ENCODE data around the gene HSPB2. TPM values are rescaled to one million over a fixed set of nuclear protein-coding genes. Genes with fewer than 3 reads are reported as not detected.

Gene HSPB2
- total RNA-seq, 1 experiment from 2014 or later: 0.33 TPM

DNA sequence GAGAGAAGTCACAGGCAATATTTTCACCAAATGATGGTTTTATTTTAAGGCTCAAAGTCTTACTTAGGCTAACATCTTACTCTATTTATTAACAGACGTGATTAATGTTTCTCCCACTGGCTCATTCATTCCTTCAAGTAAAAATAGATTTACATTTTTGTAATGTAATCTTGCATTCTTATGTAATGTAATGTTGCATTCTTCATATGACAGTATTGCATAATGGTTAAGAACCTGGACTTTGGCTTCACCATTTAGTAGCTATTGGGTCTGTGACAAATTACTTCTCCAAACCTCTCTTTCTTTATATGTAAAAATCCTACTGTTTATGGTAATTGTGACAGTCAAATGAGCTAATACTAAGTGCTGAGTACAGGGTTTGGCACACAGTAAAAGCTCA, 21.3 kb downstream of the HSPB2 start:
- H3K27me3 Mint-ChIP-seq (ENCODE audit: low read depth): no peaks in the 10 kb centered on the region; the same call in 1 of the 2 replicates
- TF ChIP-seq GABPB1 (CRISPR knock-in tag; IDR thresholded peaks at IDR 0.05): 0 out of 2 replicates have a peak, but pooled peaks have one; percentile 14
- TF ChIP-seq, protein P1, sequence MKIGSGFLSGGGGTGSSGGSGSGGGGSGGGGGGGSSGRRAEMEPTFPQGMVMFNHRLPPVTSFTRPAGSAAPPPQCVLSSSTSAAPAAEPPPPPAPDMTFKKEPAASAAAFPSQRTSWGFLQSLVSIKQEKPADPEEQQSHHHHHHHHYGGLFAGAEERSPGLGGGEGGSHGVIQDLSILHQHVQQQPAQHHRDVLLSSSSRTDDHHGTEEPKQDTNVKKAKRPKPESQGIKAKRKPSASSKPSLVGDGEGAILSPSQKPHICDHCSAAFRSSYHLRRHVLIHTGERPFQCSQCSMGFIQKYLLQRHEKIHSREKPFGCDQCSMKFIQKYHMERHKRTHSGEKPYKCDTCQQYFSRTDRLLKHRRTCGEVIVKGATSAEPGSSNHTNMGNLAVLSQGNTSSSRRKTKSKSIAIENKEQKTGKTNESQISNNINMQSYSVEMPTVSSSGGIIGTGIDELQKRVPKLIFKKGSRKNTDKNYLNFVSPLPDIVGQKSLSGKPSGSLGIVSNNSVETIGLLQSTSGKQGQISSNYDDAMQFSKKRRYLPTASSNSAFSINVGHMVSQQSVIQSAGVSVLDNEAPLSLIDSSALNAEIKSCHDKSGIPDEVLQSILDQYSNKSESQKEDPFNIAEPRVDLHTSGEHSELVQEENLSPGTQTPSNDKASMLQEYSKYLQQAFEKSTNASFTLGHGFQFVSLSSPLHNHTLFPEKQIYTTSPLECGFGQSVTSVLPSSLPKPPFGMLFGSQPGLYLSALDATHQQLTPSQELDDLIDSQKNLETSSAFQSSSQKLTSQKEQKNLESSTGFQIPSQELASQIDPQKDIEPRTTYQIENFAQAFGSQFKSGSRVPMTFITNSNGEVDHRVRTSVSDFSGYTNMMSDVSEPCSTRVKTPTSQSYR (CRISPR knock-in tag; IDR thresholded peaks at IDR 0.05): no peak
- peaks cover 32% of the 10 kb centered on the region for H3K4me1 Mint-ChIP-seq
- no peak overlapping the region for H3K4me3 Mint-ChIP-seq
- ChIA-PET CTCF (interaction anchor here (0.8 to 7.9 kb wide), 5 partner anchors 13 to 48 kb away, joined by 3 to 121 read pairs (median 5); no protein-coding TSS in a partner anchor), POLR2A (interaction anchor here (0.7 to 0.9 kb wide), 2 partner anchors 44 to 762 kb away, joined by 3 to 6 read pairs; no protein-coding TSS in a partner anchor)
- H3K27ac Mint-ChIP-seq: no peak overlapping the region
- DNase-seq (ENCODE audit: low spot score): no peak
- H3K36me3 Mint-ChIP-seq: no peaks in the 10 kb centered on the region
- ATAC-seq: no peak
- H3K9me3 Mint-ChIP-seq: no peaks in the 10 kb centered on the region

- ChIA-PET CTCF (interaction anchor here (0.8 to 7.9 kb wide), 5 partner anchors 8 to 48 kb away, joined by 3 to 121 read pairs (median 6); no protein-coding TSS in a partner anchor), POLR2A (interaction anchor here (0.7 to 0.9 kb wide), 2 partner anchors 43 to 762 kb away, joined by 3 to 6 read pairs; no protein-coding TSS in a partner anchor)
- Mint-ChIP-seq H3K27me3 (ENCODE audit: low read depth) (no peaks in the 10 kb centered on the region; the same call in 1 of the 2 replicates), H3K4me3 (no peak overlapping the region), H3K27ac (no peak overlapping the region), H3K9me3 (no peaks in the 10 kb centered on the region), H3K36me3 (no peaks in the 10 kb centered on the region), H3K4me1 (peaks cover 36% of the 10 kb centered on the region)
- TF ChIP-seq, protein P2, sequence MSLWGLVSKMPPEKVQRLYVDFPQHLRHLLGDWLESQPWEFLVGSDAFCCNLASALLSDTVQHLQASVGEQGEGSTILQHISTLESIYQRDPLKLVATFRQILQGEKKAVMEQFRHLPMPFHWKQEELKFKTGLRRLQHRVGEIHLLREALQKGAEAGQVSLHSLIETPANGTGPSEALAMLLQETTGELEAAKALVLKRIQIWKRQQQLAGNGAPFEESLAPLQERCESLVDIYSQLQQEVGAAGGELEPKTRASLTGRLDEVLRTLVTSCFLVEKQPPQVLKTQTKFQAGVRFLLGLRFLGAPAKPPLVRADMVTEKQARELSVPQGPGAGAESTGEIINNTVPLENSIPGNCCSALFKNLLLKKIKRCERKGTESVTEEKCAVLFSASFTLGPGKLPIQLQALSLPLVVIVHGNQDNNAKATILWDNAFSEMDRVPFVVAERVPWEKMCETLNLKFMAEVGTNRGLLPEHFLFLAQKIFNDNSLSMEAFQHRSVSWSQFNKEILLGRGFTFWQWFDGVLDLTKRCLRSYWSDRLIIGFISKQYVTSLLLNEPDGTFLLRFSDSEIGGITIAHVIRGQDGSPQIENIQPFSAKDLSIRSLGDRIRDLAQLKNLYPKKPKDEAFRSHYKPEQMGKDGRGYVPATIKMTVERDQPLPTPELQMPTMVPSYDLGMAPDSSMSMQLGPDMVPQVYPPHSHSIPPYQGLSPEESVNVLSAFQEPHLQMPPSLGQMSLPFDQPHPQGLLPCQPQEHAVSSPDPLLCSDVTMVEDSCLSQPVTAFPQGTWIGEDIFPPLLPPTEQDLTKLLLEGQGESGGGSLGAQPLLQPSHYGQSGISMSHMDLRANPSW (CRISPR knock-in tag; conservative IDR thresholded peaks at IDR 0.05; ENCODE audit: low read depth): no peak
- TF ChIP-seq ZNF416 (CRISPR knock-in tag; IDR thresholded peaks at IDR 0.05) (no peak), ATF3 (CRISPR knock-in tag; conservative IDR thresholded peaks at IDR 0.05) (no peak), USF2 (CRISPR knock-in tag; IDR thresholded peaks at IDR 0.05) (no peak), ZNF219 (CRISPR knock-in tag; IDR thresholded peaks at IDR 0.05; ENCODE audit: borderline replicate concordance) (no peak), CREM (CRISPR knock-in tag; IDR thresholded peaks at IDR 0.05) (no peak), FOXJ3 (CRISPR knock-in tag; IDR thresholded peaks at IDR 0.05; ENCODE audit: borderline replicate concordance) (no peak)
- DNase-seq (ENCODE audit: low spot score) (no peak), ATAC-seq (no peak)
Observed at GRCh38 chr11:111934306-111934705, 21.8 kb downstream of the HSPB2 start.

DNA sequence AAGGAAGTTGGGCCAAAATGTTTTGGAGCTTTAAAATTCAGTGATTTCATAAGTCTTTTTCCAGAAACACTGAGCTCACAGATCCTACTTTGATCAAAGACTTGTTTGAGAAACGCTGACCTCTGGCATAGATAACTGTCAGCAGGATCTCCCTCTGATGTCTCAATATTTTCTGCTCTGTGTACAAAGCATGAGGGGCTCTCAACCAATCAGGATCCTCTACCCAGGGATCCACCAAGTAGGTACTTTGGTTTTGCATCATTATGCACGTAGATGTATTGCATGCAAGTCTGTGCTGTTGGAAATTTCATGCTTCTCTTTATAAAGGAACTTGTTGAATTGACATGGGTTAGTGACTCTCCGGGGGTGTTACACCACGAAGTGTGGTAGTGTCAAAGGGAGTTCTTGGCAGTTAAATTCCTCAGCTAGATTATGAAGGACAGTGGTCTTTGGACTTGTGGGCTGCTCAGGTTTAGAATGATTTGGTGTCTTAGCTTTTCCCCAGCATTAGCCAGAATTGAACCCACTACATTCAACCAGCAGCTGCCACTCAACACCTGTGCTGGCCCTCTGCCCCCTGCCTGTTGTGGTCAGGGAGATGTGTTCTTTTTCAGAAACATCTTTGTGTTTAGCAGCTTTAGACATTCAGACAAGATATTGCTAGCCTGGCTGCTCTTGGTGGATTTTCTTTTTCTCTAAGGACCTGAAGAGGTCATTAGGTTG, 22.9 kb downstream of the HSPB2 start:
- Mint-ChIP-seq H3K27ac (no peak overlapping the region), H3K9me3 (no peaks in the 10 kb centered on the region), H3K27me3 (ENCODE audit: low read depth) (no peaks in the 10 kb centered on the region; the same call in 1 of the 2 replicates), H3K36me3 (no peaks in the 10 kb centered on the region), H3K4me3 (no peak overlapping the region), H3K4me1 (peaks cover 44% of the 10 kb centered on the region)
- ChIA-PET POLR2A (interaction anchor here (0.9 to 1.0 kb wide), 2 partner anchors 9 to 43 kb away, joined by 3 to 4 read pairs; no protein-coding TSS in a partner anchor), CTCF (interaction anchor here (1.6 to 7.9 kb wide), 3 partner anchors 9 to 47 kb away, joined by 8 to 121 read pairs (median 12); no protein-coding TSS in a partner anchor)
- no peak for DNase-seq (ENCODE audit: low spot score)
- TF ChIP-seq GABPB1 (CRISPR knock-in tag; IDR thresholded peaks at IDR 0.05) (peak; percentile 70; the same call in 1 of the 2 replicates), ZNF532 (CRISPR knock-in tag; IDR thresholded peaks at IDR 0.05; ENCODE audit: borderline replicate concordance) (no peak)
- no peak for ATAC-seq

Data from WTC11 (cell line).